Activated CD4-positive, alpha-beta T cell treated with anti-CD3 and anti-CD28 coated beads for 1 hour (primary cell): ENCODE measurements around the gene CREB5.

Experiments
- DNase-seq: peaks from one replicate; pipeline ENCODE4 v3.0.0-alpha.2; 2020

The CREB5 gene

DNA sequence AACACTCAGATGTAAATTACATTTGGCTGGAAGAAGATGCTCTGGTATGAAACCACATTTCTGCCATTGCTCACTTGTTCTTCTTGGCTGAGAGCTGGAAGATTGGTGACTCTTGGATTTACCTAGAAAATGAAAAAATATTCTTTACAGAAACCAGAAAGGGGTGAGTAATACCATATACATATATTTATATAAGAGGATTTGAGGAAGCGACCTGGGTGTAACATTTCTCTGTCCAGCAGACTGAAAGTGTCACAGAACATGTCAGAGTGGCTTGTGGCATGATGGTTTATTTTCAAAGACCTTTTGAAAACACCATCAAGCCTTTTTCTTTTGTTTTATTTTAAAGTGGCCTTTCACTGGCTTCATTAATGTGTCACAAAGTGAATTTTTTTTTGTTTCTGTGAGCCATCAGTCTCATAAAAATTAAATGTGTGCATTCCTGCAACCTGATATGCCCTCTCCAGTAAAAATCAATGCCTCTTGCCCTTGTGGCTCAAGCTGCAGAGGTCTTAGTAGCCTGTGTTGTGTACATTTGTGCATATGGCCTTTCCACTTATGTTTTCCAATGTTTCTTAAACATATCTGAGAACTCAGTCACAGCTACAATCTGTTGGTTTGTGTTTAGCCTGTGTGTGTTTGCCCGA lies 23.5 kb downstream of the CREB5 start:
- no peak for DNase-seq

GRCh38 chr7:28440055-28440601 lies 27.8 kb downstream of the CREB5 start:
- DNase-seq = no peak

GRCh38 chr7:28442540-28443420 lies 30.5 kb downstream of the CREB5 start:
- no peak for DNase-seq

GRCh38 chr7:28446131-28446530 lies 33.8 kb downstream of the CREB5 start:
- no peak for DNase-seq

GRCh38 chr7:28447071-28447470 lies 34.8 kb downstream of the CREB5 start:
- DNase-seq = no peak

- no peak for DNase-seq
Measured at GRCh38 chr7:28448708-28449107, 36.4 kb downstream of the CREB5 start.

DNA sequence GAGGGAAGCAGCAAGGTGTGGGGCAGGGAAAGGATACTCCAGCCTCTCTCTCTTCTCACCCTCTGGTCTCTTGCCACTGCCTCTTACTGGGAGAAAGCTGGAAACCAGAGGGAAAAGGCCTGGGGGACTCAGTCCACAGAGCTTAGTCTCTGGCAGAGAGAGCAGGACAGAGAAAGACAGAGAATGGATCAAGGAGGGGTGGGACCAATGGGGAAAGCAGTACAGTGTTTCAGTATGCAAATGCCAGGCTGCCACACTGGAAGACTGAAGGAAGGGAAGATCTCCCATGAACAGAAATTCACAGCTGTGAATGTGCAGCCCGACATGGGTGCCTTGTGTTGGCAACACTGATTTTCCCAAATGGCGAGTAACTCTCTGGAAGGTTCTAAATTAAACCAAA lies 40.4 kb downstream of the CREB5 start:
- DNase-seq = no peak

GRCh38 chr7:28455486-28455885 lies 43.2 kb downstream of the CREB5 start:
- no peak for DNase-seq

DNA sequence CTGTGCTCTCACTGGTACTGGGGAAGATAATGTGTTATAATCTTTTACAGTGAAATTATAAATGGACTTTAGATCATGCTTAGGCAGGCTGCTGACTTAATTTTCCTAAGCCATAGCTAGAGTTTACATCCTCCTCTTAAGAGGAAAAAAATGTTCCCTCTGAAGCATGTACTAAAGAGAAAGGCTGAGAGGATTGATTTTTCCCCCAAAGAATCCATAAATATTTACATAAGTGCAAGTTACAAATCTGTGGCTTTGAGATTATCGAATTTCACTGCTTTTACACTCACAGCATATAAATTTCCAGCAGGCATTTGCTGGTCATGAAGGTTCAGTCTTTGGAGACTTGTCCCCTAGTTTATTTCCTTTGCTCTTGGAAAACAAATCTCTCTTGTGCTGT lies 43.7 kb downstream of the CREB5 start:
- no peak for DNase-seq

DNA sequence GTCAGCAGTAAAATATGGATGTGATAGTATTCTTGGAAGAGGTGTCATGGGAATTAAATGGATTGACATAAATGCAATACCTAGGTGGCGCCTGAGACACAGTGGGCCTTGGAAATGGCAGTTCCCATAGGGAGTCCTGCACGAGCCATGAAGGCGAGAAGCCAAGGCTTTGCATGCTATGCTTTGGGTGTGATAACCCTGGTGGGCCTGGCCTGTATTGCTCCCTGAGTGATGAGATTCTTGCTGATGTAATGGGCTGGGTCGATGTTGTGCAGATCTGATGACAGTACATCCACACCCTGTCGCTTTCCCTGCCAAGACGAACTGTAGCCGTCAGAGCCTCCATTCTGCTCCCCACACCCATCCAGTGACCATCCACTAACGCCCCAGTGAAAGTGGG lies 46.4 kb downstream of the CREB5 start:
- no peak for DNase-seq

- DNase-seq = no peak
Measured at GRCh38 chr7:28459306-28459705, 47.0 kb downstream of the CREB5 start.

DNA sequence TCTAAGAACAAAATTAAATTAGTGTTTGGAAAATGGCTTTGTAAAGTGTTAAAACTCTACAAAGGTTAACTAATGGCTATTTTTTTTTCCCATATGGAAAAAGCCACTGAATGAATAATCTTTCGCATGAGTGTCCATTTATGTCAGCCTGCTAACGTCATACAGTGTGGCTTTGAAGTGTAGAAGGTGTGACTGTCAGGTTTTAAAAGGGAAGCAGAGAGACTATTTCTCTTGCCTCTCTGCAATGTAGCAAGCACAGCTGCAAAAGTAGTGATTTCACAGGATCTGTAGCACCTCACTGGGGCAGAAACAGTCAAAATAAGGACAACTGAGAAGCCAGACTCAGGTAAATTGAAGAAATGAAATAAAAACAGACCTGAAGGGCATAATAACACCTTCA lies 53.4 kb downstream of the CREB5 start:
- DNase-seq = no peak

DNA sequence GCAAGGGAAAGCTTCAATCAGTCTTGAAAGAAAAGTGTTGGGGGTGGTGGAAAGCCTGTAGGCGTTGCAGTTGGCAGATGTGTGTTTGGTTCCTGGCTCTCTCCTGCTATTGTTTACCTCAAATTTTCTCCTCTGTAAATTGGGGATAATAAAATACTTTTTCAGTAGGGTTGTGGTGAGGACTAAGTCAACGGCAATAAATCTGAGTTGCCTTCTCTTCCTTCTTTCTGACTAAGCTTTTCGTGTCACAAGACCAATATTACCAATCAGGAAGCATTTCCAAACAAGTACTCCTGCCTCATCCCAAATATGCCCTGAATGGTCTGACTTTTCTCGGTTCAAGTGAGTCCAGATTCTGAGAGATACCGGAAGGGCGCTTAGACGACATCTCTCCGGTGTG lies 54.0 kb downstream of the CREB5 start:
- DNase-seq = no peak

DNA sequence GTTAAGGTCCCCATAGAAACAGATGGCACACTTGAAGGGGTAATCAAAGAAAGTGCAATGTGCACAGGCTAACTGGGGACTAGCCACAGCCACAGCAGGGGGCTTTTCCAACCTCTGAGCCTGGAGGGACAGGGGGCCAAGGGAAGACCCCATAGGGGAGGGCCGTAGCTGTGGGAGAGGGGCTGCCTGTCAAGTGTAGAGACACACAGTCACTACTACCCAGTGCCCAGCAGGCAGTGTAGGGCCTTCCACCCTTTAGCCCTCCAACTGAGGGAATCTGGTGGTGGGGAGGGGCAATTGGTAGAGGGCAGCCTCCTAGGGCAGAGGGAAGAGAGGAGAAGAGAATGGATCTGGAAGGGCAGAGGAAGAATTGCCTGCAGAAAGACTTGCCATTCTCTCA lies 54.6 kb downstream of the CREB5 start:
- DNase-seq = no peak

GRCh38 chr7:28469562-28469961 lies 57.2 kb downstream of the CREB5 start:
- no peak for DNase-seq

GRCh38 chr7:28470344-28470743 lies 58.0 kb downstream of the CREB5 start:
- no peak for DNase-seq

DNA sequence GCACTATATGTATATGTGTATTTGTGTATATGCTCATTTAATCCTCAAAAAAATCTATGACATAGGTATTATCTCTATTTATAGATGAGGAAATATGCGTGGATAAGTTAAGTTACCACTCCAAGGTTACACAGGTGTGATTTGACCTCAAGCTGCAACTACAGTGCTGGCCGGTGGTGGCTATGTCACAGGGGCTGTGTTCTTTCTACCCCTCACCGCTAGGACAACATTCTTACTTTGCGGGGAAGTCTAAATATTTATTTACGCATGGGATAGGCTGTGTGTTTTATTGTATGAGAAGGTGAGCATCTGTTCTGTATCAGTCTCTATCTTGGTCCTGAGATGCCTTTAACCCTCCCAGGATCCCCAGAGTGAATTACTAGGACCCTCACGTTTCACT lies 60.0 kb downstream of the CREB5 start:
- DNase-seq = no peak

DNA sequence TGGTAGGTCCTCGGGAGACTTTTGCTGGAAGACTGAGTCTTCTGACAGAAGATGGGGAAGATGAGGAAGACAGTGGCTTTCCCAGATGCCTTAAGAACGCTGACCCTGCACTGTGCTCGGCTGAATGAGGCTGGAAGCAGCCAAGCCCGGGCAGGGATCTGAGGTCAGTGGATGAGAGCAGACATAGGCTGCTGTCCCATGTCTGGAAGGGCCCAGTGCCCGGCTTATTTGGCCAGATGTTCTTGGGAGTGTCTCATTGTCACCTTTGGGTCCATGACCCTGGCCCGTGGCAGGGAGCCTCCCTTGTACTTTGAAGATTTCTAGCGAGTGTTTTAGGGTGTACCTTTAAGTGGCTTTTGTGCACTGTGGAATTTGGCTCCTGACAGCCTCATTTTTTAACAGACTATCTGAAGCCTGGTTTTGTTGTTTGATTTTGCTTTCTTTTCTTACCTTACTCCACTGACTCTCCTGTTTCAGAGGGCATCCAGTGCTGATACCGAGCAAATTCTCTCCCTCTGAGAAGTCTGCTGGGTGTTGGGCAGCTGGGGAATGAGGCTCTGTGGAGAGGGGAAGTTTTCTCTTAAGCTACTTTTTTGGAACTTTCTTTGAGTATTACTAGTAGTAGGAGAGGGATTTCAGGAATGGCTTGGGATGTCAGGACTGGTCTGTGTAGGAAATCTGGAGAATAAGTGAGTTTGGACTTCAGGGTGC lies 61.4 kb downstream of the CREB5 start:
- DNase-seq = no peak

DNA sequence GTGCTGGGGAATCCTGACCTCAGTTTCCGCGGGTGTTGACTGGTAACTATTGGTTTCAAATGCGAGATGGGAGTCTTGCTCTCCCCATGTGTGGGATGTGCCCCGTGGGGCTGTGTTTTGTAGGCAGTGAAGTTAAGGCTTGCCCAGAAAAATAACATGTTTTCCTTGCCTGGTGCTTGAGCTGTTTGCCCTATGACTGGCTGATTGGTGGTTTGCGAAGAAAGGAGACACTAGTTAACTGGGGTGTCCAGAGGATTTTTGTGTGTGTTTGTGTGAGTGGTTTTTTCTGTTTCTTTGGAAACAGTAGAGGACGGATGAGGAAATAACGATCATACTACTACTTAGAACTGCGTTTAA lies 61.9 kb downstream of the CREB5 start:
- no peak for DNase-seq

GRCh38 chr7:28474640-28475039 lies 62.3 kb downstream of the CREB5 start:
- DNase-seq = no peak

- DNase-seq = no peak
Measured at GRCh38 chr7:28477041-28477442, 64.7 kb downstream of the CREB5 start.

GRCh38 chr7:28478656-28479055 lies 66.3 kb downstream of the CREB5 start:
- no peak for DNase-seq

GRCh38 chr7:28479507-28479947 lies 67.2 kb downstream of the CREB5 start:
- no peak for DNase-seq

DNA sequence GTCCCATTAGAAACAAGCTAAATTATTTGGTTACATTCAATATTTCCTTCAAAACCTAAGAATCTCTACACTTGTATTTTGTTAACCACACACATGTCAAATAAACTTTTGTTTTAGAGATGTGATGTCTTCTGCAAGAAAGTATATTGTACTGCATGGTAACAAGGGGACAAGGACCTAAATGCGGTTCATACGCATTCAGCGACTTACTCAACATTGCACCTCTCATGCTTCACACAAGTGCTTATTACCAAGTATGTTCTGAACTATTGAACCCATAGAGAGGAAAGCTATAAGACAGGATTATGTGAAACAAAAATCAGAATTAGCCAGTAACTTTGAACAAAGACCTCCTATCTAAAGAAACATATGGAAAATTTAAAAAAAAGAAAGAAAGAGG lies 68.3 kb downstream of the CREB5 start:
- no peak for DNase-seq
